GM23248 (cell line): Measurements from ENCODE around the gene CEP63.

Source experiments
- EZH2 ChIP-seq: fragments of 200-600 bp; sonication (generic); IDR thresholded peaks from 2 replicates; pipeline ENCODE4 v1.6.1; 2018; ENCODE audit warnings: antibody characterized with exemption, mild to moderate bottlenecking; ENCODE audit not compliant: insufficient read depth, poor library complexity, severe bottlenecking
- EZH2phosphoT487 ChIP-seq: fragments of 200-600 bp; sonication (generic); IDR thresholded peaks from 2 replicates; pipeline ENCODE4 v1.6.1; 2018; ENCODE audit warnings: antibody characterized with exemption, moderate library complexity, mild to moderate bottlenecking, low read depth; ENCODE audit not compliant: insufficient read depth

DNA sequence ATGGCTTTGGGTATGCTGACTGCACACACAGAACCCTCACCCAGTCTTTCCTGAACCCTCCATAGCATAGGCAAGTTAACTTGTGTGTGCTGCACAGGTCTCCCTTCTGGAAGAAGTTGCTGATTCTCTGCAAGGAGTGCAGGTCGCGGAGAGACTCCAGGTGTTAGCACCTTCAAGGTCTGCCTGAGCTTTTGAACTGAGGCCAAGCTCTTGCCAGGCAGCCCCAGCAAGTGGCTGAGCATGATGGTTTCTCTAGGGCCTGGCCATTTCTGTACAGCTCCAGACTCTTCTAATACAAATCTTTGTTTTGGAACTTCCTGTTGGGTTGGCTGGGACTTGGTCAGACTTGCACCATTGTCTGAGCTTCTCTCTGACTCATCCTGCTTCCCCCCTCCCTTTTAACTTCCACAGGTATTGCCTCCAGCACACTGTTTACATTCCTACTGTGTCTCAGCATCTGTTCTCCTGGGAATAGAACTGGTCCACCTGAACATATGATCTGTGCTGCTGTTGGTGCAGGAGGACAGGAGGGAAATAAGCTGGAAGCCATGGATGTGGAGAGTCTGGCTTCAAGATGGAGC is 111.6 kb downstream of the CEP63 start:
- no peak for TF ChIP-seq EZH2phosphoT487
- TF ChIP-seq EZH2: no peak
